Measurements from ENCODE around the gene AJAP1.

Gene AJAP1

DNA sequence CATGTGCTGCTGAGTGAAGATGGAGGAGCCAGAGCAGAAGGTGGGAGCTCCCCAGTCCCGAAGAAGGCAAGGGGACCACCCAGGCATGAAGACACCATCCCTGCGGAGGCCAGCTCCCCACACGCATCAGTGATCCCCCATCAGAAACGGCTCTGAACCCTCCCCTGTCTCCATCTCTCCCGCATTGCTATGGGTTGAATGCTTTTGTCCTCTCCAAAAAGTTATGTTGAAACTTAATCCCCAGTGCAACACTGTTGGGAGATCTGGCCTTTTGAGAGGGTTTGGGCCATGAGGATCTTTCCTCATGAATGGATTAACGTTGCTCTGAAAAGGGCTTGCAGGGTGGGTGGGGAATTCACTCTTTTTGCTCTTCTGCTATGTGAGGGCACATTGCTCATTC, 147.6 kb downstream of the AJAP1 start:
- Histone ChIP-seq H3K4me1 (ENCODE audit: low read length) (peaks cover 3% of the 10 kb centered on the region; the same call in 1 of the 2 replicates), H3F3A (ENCODE audit: insufficient read depth, low read length) (no peaks in the 10 kb centered on the region), H3K27ac (ENCODE audit: low read length) (no peak overlapping the region), H3K4me3 (ENCODE audit: low read length) (no peak overlapping the region), H4K20me1 (ENCODE audit: insufficient read depth, low read length) (no peaks in the 10 kb centered on the region), H3K36me3 (replicated peaks; ENCODE audit: insufficient read depth, low read length) (no peaks in the 10 kb centered on the region), H3K79me2 (ENCODE audit: low read length) (no peaks in the 10 kb centered on the region), H3K27me3 (replicated peaks; ENCODE audit: insufficient read depth, low read length) (peaks cover 75% of the 10 kb centered on the region), H3K9me2 (replicated peaks; ENCODE audit: insufficient read depth, low read length) (no peaks in the 10 kb centered on the region), H3K9me3 (replicated peaks; ENCODE audit: insufficient read depth, low read length) (no peaks in the 10 kb centered on the region), H3K9ac (ENCODE audit: low read length) (no peak overlapping the region), H2AFZ (ENCODE audit: low read length) (no peak overlapping the region), H3K4me2 (ENCODE audit: low read depth, low read length) (no peak overlapping the region)
- no peak for TF ChIP-seq EZH2phosphoT487 (IDR thresholded peaks at IDR 0.05; ENCODE audit: low read length)
- no peak for TF ChIP-seq EZH2 (optimal IDR thresholded peaks at IDR 0.05; ENCODE audit: low read depth, low read length)
- TF ChIP-seq, protein P1, sequence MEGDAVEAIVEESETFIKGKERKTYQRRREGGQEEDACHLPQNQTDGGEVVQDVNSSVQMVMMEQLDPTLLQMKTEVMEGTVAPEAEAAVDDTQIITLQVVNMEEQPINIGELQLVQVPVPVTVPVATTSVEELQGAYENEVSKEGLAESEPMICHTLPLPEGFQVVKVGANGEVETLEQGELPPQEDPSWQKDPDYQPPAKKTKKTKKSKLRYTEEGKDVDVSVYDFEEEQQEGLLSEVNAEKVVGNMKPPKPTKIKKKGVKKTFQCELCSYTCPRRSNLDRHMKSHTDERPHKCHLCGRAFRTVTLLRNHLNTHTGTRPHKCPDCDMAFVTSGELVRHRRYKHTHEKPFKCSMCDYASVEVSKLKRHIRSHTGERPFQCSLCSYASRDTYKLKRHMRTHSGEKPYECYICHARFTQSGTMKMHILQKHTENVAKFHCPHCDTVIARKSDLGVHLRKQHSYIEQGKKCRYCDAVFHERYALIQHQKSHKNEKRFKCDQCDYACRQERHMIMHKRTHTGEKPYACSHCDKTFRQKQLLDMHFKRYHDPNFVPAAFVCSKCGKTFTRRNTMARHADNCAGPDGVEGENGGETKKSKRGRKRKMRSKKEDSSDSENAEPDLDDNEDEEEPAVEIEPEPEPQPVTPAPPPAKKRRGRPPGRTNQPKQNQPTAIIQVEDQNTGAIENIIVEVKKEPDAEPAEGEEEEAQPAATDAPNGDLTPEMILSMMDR (IDR thresholded peaks at IDR 0.05; ENCODE audit: low read length) = no peak
- no peak for DNase-seq

DNA sequence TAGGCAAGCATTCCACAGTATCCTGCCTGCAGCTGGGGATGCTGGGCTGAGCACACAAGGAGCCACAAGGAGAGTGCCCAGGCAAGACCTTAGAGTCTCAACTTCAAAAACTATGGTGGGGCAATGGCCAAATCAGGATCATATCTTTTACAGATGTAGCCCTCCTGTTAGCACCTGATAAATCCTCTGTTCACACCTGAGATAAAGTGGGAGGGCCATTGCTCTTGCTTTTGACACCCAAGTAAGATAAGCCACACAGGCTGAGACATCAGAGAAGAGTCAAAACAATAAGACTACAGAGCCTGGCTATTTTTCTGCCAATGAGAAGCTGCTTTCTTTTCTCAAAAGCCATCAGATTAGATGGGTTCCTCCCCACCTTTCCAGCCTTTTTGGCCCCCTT, 148.9 kb downstream of the AJAP1 start:
- no peaks in the 10 kb centered on the region for H4K20me1 ChIP-seq (ENCODE audit: insufficient read depth, low read length)
- H3K27ac ChIP-seq (ENCODE audit: low read length) = no peak overlapping the region
- no peak overlapping the region for H3K4me3 ChIP-seq (ENCODE audit: low read length)
- no peak overlapping the region for H3K4me2 ChIP-seq (ENCODE audit: low read depth, low read length)
- no peaks in the 10 kb centered on the region for H3K36me3 ChIP-seq (replicated peaks; ENCODE audit: insufficient read depth, low read length)
- H2AFZ ChIP-seq (ENCODE audit: low read length) = no peak overlapping the region
- no peaks in the 10 kb centered on the region for H3K9me2 ChIP-seq (replicated peaks; ENCODE audit: insufficient read depth, low read length)
- no peak for DNase-seq
- H3F3A ChIP-seq (ENCODE audit: insufficient read depth, low read length) = no peaks in the 10 kb centered on the region
- TF ChIP-seq, protein P1 (IDR thresholded peaks at IDR 0.05; ENCODE audit: low read length) = no peak
- TF ChIP-seq EZH2 (optimal IDR thresholded peaks at IDR 0.05; ENCODE audit: low read depth, low read length) (no peak), EZH2phosphoT487 (IDR thresholded peaks at IDR 0.05; ENCODE audit: low read length) (no peak)
- no peak overlapping the region for H3K9ac ChIP-seq (ENCODE audit: low read length)
- no peaks in the 10 kb centered on the region for H3K79me2 ChIP-seq (ENCODE audit: low read length)
- H3K4me1 ChIP-seq (ENCODE audit: low read length) = no peaks in the 10 kb centered on the region
- H3K9me3 ChIP-seq (replicated peaks; ENCODE audit: insufficient read depth, low read length) = no peaks in the 10 kb centered on the region
- peaks cover 85% of the 10 kb centered on the region for H3K27me3 ChIP-seq (replicated peaks; ENCODE audit: insufficient read depth, low read length)

- no peaks in the 10 kb centered on the region for H3K9me3 ChIP-seq (replicated peaks; ENCODE audit: insufficient read depth, low read length)
- no peak overlapping the region for H2AFZ ChIP-seq (ENCODE audit: low read length)
- H3K9me2 ChIP-seq (replicated peaks; ENCODE audit: insufficient read depth, low read length) = no peaks in the 10 kb centered on the region
- H4K20me1 ChIP-seq (ENCODE audit: insufficient read depth, low read length) = no peaks in the 10 kb centered on the region
- H3K27me3 ChIP-seq (replicated peaks; ENCODE audit: insufficient read depth, low read length) = peaks cover 86% of the 10 kb centered on the region
- no peaks in the 10 kb centered on the region for H3K79me2 ChIP-seq (ENCODE audit: low read length)
- no peaks in the 10 kb centered on the region for H3F3A ChIP-seq (ENCODE audit: insufficient read depth, low read length)
- H3K4me3 ChIP-seq (ENCODE audit: low read length) = no peak overlapping the region
- H3K4me1 ChIP-seq (ENCODE audit: low read length) = no peaks in the 10 kb centered on the region
- H3K9ac ChIP-seq (ENCODE audit: low read length) = no peak overlapping the region
- no peak overlapping the region for H3K4me2 ChIP-seq (ENCODE audit: low read depth, low read length)
- no peaks in the 10 kb centered on the region for H3K36me3 ChIP-seq (replicated peaks; ENCODE audit: insufficient read depth, low read length)
- TF ChIP-seq EZH2phosphoT487 (IDR thresholded peaks at IDR 0.05; ENCODE audit: low read length) = no peak
- no peak for TF ChIP-seq EZH2 (optimal IDR thresholded peaks at IDR 0.05; ENCODE audit: low read depth, low read length)
- TF ChIP-seq, protein P1 (IDR thresholded peaks at IDR 0.05; ENCODE audit: low read length) = no peak
- no peak for DNase-seq
- no peak overlapping the region for H3K27ac ChIP-seq (ENCODE audit: low read length)
Observed at GRCh38 chr1:4805987-4806386, 151.6 kb downstream of the AJAP1 start.

All from MM.1S (cell line).